NCI-H748 (cell line): ENCODE measurements around the gene CELF2.

Experiments
- DNase-seq: peaks from one replicate; lab custom pipeline; 2025; ENCODE audit not compliant: unreplicated experiment; lab: John Stamatoyannopoulos, UW

The CELF2 gene

GRCh38 chr10:11317936-11318670 lies 300.4 kb downstream of the CELF2 start:
- no peak for DNase-seq

GRCh38 chr10:11318826-11319598 lies 301.3 kb downstream of the CELF2 start:
- no peak for DNase-seq

DNA sequence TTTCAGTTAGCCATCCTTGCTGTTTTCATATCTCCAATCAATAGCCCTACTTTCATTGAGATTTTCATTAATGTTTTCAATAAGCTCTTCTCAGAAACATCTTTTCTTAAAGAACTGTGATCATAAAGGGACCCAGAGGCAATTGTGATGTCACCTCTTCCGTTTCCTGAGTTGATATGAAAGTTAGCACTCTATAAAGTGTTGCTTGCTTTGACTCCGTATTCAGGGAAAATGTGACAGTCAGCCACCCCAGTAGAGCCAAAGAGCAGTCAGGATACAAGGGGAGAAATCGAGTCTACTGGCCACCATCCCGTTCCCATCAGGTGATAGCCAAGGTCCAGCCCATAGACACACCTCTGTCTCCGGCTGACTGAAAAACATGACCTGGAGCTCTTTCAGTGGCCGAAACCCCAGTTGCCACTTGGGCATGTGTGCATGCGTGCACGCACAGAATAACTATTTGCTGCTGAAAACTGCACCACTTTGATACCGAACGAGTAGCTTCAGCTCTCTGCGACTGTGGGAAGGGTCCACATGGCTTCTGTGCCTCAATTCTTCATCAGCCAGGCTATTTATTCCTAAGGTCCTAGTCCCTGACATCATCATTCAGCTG lies 302.4 kb downstream of the CELF2 start:
- DNase-seq, result no peak

DNA sequence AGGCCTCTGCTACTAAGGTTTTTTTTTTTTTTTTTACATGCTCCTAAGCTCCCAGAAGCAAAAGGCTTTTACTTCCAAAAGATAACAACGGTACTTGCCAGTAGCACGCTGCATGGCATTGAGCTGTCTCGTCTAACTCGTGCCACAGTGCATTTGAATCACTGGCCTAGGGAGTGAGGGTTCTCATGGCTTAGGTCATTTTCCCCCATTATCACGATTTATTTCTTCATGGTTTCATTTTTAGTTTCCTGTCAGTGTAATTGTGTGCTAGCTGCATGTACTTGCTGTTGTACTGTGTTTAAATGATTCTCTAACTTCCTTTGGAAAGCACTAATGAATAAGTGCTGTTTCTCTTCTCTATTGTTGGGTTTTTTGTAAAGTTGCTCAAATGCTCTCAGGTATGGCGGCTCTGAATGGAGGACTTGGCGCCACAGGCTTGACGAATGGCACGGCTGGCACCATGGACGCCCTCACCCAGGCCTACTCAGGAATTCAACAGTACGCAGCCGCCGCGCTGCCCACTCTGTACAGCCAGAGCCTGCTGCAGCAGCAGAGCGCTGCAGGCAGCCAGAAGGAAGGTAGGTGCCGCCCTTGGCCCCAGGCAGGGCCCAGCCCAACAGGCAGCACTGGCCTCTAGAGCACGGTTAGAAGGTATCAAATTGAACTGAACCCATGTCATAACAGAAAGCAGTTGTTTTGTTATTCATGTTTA lies 303.3 kb downstream of the CELF2 start:
- DNase-seq, result no peak

- no peak for DNase-seq
These were observed 305.0 kb downstream of the CELF2 start for GRCh38 chr10:11322698-11323097.

GRCh38 chr10:11324761-11325321 lies 307.2 kb downstream of the CELF2 start:
- DNase-seq, result no peak

DNA sequence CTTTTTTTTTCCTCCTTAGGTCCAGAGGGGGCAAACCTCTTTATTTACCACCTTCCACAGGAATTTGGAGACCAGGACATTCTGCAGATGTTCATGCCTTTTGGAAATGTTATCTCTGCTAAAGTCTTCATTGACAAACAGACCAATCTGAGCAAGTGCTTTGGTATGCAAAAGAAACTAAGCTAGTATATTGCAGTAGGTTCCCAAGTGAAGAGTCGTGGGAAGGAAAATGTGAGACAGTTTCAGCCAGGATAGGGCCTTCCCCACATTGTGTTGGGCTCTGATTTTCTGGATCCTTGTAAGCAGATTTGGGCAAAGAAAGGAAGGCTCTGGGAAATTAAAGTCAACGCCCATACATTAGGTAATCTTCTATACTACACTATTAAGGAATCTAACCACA lies 308.1 kb downstream of the CELF2 start:
- DNase-seq, result no peak

GRCh38 chr10:11326241-11326640 lies 308.6 kb downstream of the CELF2 start:
- no peak for DNase-seq

DNA sequence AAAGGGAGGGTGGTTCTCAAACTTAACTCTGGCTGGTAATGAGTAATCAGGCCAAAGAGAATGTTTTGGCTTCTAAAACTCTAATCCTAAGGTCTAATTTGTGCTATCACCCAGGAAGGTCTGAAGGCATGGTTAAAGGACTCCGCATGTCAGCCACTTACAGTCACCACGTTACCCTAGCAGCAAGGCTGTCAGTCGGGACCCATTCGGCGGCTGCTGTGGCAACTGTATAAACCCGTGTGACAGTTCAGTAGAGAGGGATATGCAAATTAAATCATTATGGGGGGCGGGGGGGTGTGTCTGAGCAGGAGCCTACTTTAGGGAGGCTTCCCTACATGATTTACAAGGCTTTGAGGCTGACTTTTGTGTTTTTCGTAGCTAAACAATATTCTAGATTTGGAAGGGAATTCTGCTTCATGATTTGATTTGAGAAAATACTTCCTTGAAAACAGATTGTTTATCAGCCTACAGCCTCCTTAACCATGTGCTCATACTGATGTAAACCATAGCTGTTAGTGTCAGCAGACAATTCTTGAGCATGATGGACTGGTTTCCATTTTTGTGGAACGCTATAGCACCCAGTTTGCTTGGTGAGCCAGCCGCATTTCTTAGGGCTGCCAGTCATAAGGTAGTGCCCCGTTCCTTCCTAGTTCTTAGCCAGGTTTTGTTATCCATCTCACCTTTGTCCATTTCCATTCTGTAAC lies 309.4 kb downstream of the CELF2 start:
- DNase-seq, result no peak

GRCh38 chr10:11328264-11329061 lies 310.8 kb downstream of the CELF2 start:
- DNase-seq, result no peak

- no peak for DNase-seq
These were observed 311.5 kb downstream of the CELF2 start for GRCh38 chr10:11329062-11329673.

GRCh38 chr10:11330383-11331045 lies 312.8 kb downstream of the CELF2 start:
- DNase-seq, result no peak

- no peak for DNase-seq
These were observed 313.4 kb downstream of the CELF2 start for GRCh38 chr10:11331046-11331577.

DNA sequence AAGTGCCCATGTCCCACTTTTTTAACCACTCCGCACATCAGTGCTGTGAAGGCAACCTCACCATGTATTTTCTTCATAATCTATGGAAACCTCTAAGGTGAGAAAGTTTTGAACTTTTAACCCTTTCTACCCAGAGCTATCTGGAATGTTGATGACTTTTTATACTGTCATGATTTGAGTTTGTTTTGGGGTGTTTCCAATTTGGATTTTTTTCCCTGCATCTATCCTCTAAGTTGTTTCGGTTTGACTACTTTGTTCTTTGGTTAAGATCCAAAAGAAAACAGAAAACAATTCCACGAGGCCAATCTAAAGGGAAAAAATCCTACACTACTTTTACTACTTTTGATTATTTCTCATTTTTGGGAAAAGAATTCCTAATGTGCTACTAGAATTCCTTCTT lies 314.1 kb downstream of the CELF2 start:
- DNase-seq, result no peak

GRCh38 chr10:11332846-11333245 lies 315.2 kb downstream of the CELF2 start:
- DNase-seq, result no peak

DNA sequence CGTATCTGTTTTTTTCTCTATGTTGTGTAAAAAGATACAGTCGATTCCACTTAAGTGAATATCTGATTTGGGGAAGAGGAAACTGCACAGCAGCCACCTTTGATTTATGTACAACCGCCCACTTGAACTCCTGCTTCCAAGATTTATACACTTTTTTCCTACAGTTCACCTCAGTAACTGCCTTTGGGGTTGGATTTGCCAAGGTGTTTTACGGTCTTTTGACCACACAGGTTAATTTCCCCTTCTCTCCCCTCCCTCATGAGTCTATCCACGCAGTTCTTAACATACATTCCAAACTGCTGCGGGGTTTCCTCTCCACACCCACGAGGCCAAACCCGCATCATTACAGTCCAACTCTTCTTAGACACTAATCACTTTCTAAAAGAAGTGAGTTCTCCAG lies 316.8 kb downstream of the CELF2 start:
- DNase-seq, result no peak

- no peak for DNase-seq
These were observed 317.5 kb downstream of the CELF2 start for GRCh38 chr10:11335167-11335652.

GRCh38 chr10:11335881-11336430 lies 318.3 kb downstream of the CELF2 start:
- no peak for DNase-seq
